CD1c-positive myeloid dendritic cell (primary cell): ENCODE results near the gene TMEM260.
"Not testable (repeated sequence)": the region's sequence is repeated elsewhere in the genome, so short reads cannot be mapped to it uniquely, and the experiment has no call there.

Experiments used
- DNase-seq: peaks from one replicate; pipeline ENCODE4 v3.0.0-alpha.2; 2016; ENCODE audit errors: extremely low spot score

The TMEM260 gene

GRCh38 chr14:56676042-56676441, 96.4 kb downstream of the TMEM260 start:
- DNase-seq, result no peak

DNA sequence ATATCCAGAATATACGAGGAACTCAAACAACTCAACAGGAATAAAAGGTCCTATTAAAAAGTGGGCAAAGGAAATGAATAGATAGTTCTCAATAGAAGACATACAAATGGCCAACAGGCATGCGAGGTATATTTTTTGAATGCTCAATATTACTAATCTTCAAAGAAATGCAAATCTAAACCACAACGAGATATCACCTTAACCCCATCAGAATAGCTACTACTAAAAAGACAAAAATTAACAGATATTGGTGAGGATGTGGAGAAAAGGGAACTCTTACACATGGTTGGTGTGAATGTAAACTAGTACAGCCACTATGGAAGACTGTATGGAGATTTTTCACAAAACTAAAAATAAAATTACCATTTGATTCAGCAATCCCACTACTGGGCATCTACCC, 99.2 kb downstream of the TMEM260 start:
- no peak for DNase-seq

DNA sequence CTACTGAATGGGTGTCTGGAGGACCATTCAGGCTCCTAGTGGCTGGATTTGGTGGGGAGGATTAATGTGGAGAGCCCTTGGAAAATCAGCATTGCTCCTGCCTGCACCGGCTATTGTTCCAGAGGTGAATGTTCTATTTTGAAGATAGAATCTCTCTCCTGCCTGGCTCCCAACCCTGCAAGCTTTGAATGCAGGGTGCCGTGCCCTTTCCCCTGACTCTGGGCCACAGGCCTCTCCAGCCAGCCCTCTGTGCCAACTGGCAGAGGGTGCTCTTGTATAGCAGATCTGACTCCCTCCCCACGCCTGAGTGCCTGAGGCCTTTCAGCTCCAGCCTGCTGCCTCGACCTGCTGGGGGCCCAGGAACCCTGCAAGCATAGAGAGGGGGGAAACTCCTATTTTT, 106.8 kb downstream of the TMEM260 start:
- DNase-seq, result no peak

DNA sequence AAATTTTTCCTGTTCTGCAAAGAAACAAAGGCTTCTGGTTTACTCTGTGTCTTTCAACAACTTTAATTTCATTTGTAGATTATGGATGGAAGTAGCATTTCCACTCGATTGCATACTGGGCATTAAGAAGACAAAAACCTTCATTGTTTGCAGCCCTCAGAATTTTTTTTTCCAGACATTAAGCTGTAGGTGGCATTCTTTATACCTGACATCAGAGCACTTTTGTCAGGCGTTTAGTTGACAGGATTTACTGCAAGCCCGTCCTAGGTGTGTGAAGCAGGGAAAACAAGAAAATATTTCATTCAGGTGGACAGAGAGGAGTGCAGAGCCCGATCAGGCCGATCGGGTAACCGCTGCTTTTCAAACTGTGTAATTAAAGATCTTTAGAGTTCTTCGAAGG, 107.5 kb downstream of the TMEM260 start:
- DNase-seq, result no peak

DNA sequence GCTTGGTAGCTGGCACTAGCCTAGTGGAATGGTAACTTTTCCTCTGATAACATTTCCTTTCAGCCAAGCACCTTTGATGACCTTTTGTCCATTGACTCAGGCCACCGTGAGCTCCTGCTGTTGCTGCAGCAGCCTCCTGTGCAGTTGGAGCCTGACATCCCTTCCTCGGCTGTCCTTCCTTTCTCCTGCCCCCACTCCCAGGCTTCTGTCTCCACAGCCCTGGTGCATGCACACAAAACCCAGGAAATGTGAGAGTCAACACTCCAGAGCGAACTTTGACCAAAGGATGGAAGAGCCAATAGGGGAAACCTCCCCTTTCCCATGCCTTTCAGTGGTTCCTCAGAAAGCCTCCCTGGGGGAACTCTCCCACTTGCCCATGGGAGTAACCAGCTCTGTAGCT, 115.0 kb downstream of the TMEM260 start:
- no peak for DNase-seq

- not testable (repeated sequence) for DNase-seq
Measured at GRCh38 chr14:56695216-56695615, 115.6 kb downstream of the TMEM260 start.
